Stimulated activated CD8-positive, alpha-beta memory T cell treated with anti-CD3 and anti-CD28 coated beads, Interleukin-12 subunit alpha, Interleukin-12 subunit beta, amount 100 ng/mL, for 4 hours (primary cell): ENCODE data around the gene ADAMTSL5.

Experiments used
- DNase-seq: peaks from one replicate; pipeline ENCODE4 v3.0.0-alpha.2; 2020; ENCODE audit warnings: low read depth

The ADAMTSL5 gene

DNA sequence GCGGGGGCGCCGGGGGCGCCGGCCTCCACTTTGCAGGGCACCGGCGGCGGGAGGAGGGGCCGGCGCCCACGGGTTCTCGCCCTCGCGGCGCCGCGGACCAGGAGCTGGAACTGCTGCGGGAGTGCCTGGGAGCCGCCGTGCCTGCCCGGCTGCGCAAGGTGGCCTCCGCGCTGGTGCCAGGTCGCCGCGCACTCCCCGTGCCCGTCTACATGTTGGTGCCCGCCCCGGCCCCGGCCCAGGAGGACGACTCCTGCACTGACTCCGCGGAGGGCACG is 45.7 kb downstream of the ADAMTSL5 start:
- no peak for DNase-seq

- no peak for DNase-seq
Observed at GRCh38 chr19:1466461-1467214, 46.2 kb downstream of the ADAMTSL5 start.

GRCh38 chr19:1466018-1466460 is 46.8 kb downstream of the ADAMTSL5 start:
- DNase-seq = no peak

DNA sequence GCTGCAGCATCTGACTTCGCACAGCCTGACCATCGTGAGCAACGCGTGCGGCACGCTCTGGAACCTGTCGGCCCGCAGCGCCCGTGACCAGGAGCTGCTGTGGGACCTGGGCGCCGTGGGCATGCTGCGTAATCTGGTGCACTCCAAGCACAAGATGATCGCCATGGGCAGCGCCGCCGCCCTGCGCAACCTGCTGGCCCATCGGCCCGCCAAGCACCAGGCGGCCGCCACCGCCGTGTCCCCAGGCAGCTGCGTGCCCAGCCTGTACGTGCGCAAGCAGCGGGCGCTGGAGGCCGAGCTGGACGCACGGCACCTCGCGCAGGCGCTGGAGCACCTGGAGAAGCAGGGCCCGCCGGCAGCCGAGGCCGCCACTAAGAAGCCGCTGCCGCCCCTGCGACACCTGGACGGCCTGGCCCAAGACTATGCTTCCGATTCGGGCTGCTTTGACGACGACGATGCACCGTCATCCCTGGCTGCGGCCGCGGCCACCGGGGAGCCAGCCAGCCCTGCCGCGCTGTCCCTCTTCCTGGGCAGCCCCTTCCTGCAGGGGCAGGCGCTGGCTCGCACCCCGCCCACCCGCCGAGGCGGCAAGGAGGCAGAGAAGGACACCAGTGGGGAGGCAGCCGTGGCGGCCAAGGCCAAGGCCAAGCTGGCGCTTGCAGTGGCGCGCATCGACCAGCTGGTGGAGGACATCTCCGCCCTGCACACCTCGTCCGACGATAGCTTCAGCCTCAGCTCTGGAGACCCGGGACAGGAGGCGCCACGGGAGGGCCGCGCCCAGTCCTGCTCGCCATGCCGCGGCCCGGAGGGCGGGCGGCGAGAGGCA is 47.4 kb downstream of the ADAMTSL5 start:
- no peak for DNase-seq

GRCh38 chr19:1461862-1462261 is 51.0 kb downstream of the ADAMTSL5 start:
- DNase-seq = no peak

- no peak for DNase-seq
Observed at GRCh38 chr19:1460033-1460995, 52.5 kb downstream of the ADAMTSL5 start.

DNA sequence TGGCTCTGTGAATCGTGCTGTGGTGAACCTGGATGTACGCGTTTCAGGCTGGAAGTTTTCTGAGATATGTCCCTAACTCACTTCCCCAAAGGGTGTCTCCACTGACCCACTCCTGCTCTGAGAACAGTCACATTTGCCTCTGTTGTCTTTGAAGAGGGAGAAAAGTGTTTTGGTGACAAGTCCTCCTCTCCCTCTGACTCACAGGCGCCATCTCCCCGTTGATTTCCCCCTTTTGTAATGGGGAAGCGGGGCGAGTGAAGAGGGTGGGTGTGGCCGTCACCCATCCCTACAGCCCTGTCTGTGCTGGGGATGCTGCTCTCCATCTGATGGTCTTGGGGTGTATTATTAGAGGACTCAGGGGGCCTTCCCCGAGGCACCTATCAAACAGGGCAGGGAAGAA is 53.3 kb downstream of the ADAMTSL5 start:
- DNase-seq = no peak

GRCh38 chr19:1457892-1458291 is 54.9 kb downstream of the ADAMTSL5 start:
- no peak for DNase-seq

- no peak for DNase-seq
Observed at GRCh38 chr19:1457031-1457739, 55.6 kb downstream of the ADAMTSL5 start.

- DNase-seq = no peak
Observed at GRCh38 chr19:1456121-1456900, 56.5 kb downstream of the ADAMTSL5 start.

DNA sequence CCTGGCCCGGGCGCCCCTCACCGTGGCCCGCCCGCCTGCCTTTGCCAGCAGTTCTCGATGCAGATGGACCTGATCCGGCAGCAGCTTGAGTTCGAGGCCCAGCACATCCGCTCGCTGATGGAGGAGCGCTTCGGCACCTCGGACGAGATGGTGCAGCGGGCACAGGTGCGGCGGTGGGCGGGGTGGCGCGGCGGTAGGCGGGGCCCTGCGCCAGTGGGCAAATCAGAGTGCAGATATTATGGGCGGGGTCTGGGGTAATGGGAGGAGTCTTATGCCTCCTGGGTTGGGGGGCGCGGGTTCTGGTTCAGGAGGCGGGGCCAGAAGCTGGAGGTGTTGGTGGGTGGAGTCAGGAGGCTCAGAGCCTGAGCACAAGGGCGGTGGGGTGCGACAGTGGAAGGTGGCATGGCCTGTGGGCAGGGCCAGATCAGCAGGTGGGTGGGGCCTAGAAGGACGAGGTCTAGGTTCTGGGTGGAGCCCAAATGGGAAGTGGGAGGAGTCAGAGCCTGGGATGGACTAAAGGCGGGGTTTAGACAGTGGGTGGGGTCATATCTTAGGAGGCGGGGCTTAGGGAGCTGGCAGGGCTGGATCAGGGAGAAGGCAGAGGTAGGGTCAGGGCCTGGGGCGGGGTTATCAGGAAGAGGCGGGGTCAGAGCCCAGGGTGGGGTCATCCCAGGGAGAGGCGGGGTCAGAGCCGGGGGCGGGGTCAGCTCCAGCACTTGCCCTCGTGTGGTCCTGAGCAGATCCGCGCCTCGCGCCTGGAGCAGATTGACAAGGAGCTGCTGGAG is 57.3 kb downstream of the ADAMTSL5 start:
- DNase-seq = no peak
